Right lobe of liver (tissue), 4 donors: Measurements from ENCODE around the gene PRDM16.

Experiments used
- CTCF ChIP-seq, 4 donors: fragments of 200-600 bp in 3 of 4; fragments of 450-650 bp in 1 of 4; IDR thresholded peaks; one replicate each; pipeline versions ENCODE4 v1.5.1 to v1.8.0; 2016 to 2022; ENCODE audit warnings: antibody characterized with exemption in 4 of 4, mild to moderate bottlenecking in 2 of 4
- POLR2A ChIP-seq: fragments of 450-650 bp; IDR thresholded peaks from one replicate; pipeline ENCODE4 v1.6.1; 2017; ENCODE audit warnings: antibody characterized with exemption, mild to moderate bottlenecking
- donor health status: DM: no; HTN: no; CAD: no.
- donor health status: DM: no; HTN: no; CAD: no.
- donor health status: DM: no; HTN: yes; CAD: no.

GRCh38 chr1:3042481-3042880 lies 26.5 kb upstream of the PRDM16 start:
- no peak for TF ChIP-seq POLR2A
- no peak for TF ChIP-seq CTCF (IDR thresholded peaks at IDR 0.05)
